ENCODE results near the gene CD300LF. TPM values are rescaled to one million over a fixed set of nuclear protein-coding genes. Genes with fewer than 3 reads are reported as not detected.

CD300LF gene
- total RNA-seq, 1 experiment from 2014 or later = 2.4 TPM

DNA sequence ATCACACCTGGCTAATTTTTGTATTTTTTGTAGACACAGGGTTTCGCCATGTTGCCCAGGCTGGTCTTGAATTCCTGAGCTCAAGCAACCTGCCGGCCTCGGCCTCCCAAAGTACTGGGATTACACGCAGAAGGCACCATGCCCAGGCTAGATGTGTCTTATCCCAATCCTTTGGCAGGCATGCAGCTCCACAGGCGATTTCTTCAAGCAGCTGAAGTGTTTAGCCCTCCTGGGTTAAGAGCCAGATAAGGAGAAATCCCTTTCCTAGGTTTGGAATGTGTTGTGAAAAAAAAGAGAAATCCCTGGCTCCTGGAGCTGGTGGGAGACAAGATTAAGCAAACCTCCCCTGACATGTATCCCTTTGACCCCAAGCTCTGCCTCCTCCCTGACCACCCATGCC is 33.7 kb upstream of the CD300LF start:
- Histone ChIP-seq H3K36me3 (ENCODE audit: control insufficient read depth, insufficient read depth, low read length) (peaks cover 4% of the 10 kb centered on the region; the same call in 1 of the 2 replicates), H3K9me3 (no peaks in the 10 kb centered on the region), H3K27me3 (replicated peaks; ENCODE audit: control insufficient read depth, insufficient read depth, low read length) (no peaks in the 10 kb centered on the region), H3K4me1 (peaks cover 44% of the 10 kb centered on the region), H3K4me3 (ENCODE audit: low read depth, low read length) (no peak overlapping the region)
- ChIA-PET CTCF (interaction anchor here (0.6 to 8.1 kb wide), 12 partner anchors 10 to 127 kb away, joined by 3 to 102 read pairs (median 13); partner anchors contain the start of genes FDXR, NAT9 and RAB37), POLR2A (interaction anchor here (0.6 to 1.4 kb wide), 5 partner anchors 10 to 159 kb away, joined by 3 to 4 read pairs (median 3); partner anchors contain the start of gene FDXR)
- Mint-ChIP-seq H3K27ac (ENCODE audit: unreplicated experiment) (peak overlapping the region; percentile 73), H3K4me3 (ENCODE audit: unreplicated experiment) (peak overlapping the region; percentile 98), H3K27me3 (ENCODE audit: insufficient read depth, unreplicated experiment) (no peaks in the 10 kb centered on the region), H3K9me3 (ENCODE audit: unreplicated experiment) (no peaks in the 10 kb centered on the region), H3K4me1 (ENCODE audit: low read depth, unreplicated experiment) (peaks cover 41% of the 10 kb centered on the region), H3K36me3 (ENCODE audit: insufficient read depth, unreplicated experiment) (peaks cover 32% of the 10 kb centered on the region)
- no peak for TF ChIP-seq CTCF (IDR thresholded peaks at IDR 0.05; ENCODE audit: insufficient read depth in 1 of 2, low read depth in 1 of 2, low read length in 1 of 2, severe bottlenecking in 1 of 2, unreplicated experiment in 1 of 2)
- BruUV-seq (replicated peaks) = no TSS peak
- no peak for DNase-seq
- intact Hi-C loops (cut with micrococcal nuclease; ENCODE audit: unreplicated experiment) = loop anchor here (5.0 kb wide), 1 partner anchor 206 kb away; no protein-coding TSS in a partner anchor

DNA sequence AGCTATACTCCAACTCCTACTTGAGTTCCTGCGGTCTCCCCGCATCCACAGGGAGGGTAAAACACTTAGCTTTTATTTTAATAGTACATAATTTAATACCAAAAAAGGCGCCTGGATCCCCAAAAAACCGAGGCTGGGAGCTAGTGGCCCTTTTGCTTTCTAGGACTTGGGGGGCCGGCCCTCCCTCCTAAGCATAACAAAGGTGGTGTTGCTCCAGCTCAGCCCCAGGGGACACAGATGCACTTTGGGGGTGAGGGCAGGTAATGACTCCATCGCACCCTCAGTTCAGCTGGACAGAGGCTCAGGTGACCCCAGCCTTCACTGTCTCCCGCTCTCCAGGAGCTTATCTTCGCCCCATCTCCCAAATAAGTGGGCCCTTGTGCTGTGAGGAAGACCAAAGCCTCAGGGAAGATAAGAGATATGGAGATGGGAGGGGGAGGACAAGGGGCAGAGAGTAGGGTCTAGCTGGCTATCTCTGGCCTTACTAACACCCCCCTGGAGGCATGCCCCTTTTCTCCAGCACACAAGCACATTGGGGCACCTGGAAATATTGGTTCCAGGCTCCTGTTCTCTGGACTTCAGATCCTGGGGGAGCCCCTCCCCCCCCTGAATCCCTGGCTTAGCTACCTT is 32.9 kb upstream of the CD300LF start:
- H3K9me3 Mint-ChIP-seq (ENCODE audit: unreplicated experiment) = no peaks in the 10 kb centered on the region
- peaks cover 34% of the 10 kb centered on the region for H3K4me1 Mint-ChIP-seq (ENCODE audit: low read depth, unreplicated experiment)
- no peaks in the 10 kb centered on the region for H3K27me3 Mint-ChIP-seq (ENCODE audit: insufficient read depth, unreplicated experiment)
- ChIA-PET POLR2A (interaction anchor here (0.7 to 1.4 kb wide), 4 partner anchors 9 to 160 kb away, joined by 3 to 4 read pairs (median 3); partner anchors contain the start of gene FDXR), CTCF (interaction anchor here (0.6 to 8.1 kb wide), 16 partner anchors 9 to 120 kb away, joined by 3 to 102 read pairs (median 6); partner anchors contain the start of genes NAT9 and RAB37)
- Histone ChIP-seq H3K36me3 (ENCODE audit: control insufficient read depth, insufficient read depth, low read length) (peaks cover 4% of the 10 kb centered on the region; the same call in 1 of the 2 replicates), H3K9me3 (no peaks in the 10 kb centered on the region), H3K4me1 (peaks cover 37% of the 10 kb centered on the region), H3K27me3 (replicated peaks; ENCODE audit: control insufficient read depth, insufficient read depth, low read length) (no peaks in the 10 kb centered on the region), H3K4me3 (ENCODE audit: low read depth, low read length) (no peak overlapping the region)
- DNase-seq = no peak
- BruUV-seq (replicated peaks) = no TSS peak
- H3K36me3 Mint-ChIP-seq (ENCODE audit: insufficient read depth, unreplicated experiment) = peaks cover 24% of the 10 kb centered on the region
- TF ChIP-seq CTCF (IDR thresholded peaks at IDR 0.05; ENCODE audit: insufficient read depth in 1 of 2, low read depth in 1 of 2, low read length in 1 of 2, severe bottlenecking in 1 of 2, unreplicated experiment in 1 of 2) = no peak
- intact Hi-C loops (cut with micrococcal nuclease; ENCODE audit: unreplicated experiment) = loop anchor here (2.0 to 5.0 kb wide), 3 partner anchors 89 to 207 kb away; no protein-coding TSS in a partner anchor
- H3K4me3 Mint-ChIP-seq (ENCODE audit: unreplicated experiment) = no peak overlapping the region
- no peak overlapping the region for H3K27ac Mint-ChIP-seq (ENCODE audit: unreplicated experiment)

DNA sequence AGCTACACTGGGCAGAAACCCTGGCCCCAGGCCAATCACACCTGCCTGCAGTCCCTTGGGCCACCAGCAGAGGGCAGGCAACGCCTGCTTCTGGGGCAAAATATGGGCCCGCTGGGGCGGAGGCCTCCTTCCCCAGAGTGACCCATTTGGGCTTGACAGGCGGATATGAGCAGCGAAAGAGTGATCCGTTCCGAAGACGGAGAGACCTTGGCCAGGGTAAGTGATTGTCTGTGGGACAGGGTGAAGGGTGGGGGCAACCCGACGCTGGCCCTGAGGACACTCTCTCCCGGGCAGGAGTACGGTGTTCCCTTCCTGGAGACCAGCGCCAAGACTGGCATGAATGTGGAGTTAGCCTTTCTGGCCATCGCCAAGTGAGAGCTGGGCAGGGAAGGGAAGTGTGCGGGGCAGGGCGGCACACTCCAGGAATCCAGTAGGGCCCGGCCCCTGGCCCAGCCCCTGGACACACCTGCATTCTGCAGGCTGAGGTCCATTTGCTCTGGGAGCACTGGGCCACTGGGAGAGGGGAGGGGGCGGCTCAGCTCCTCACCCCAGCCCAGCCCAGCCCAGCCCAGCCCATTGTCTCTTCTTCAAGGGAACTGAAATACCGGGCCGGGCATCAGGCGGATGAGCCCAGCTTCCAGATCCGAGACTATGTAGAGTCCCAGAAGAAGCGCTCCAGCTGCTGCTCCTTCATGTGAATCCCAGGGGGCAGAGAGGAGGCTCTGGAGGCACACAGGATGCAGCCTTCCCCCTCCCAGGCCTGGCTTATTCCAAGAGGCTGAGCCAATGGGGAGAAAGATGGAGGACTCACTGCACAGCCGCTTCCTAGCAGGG is 32.2 kb upstream of the CD300LF start:
- BruUV-seq (replicated peaks) = no TSS peak

More for the DNA sequence above, 32.2 kb upstream of the CD300LF start:
- H3K27ac Mint-ChIP-seq (ENCODE audit: unreplicated experiment) = peak overlapping the region; percentile 60
- Histone ChIP-seq H3K9me3 (no peaks in the 10 kb centered on the region), H3K4me1 (peaks cover 37% of the 10 kb centered on the region), H3K27me3 (replicated peaks; ENCODE audit: control insufficient read depth, insufficient read depth, low read length) (no peaks in the 10 kb centered on the region), H3K4me3 (ENCODE audit: low read depth, low read length) (no peak overlapping the region), H3K36me3 (ENCODE audit: control insufficient read depth, insufficient read depth, low read length) (peaks cover 2% of the 10 kb centered on the region; the same call in 1 of the 2 replicates)
- CTCF ChIA-PET = interaction anchor here (0.6 to 8.1 kb wide), 20 partner anchors 8 to 614 kb away, joined by 3 to 102 read pairs (median 7); partner anchors contain the start of genes NAT9 and RAB37
- peak overlapping the region; percentile 43 for H3K4me3 Mint-ChIP-seq (ENCODE audit: unreplicated experiment)
- intact Hi-C loops (cut with micrococcal nuclease; ENCODE audit: unreplicated experiment) = loop anchor here (1.0 to 5.0 kb wide), 5 partner anchors 25 to 207 kb away; no protein-coding TSS in a partner anchor
- peak; percentile 83 to 95 for DNase-seq
- TF ChIP-seq CTCF (IDR thresholded peaks at IDR 0.05; ENCODE audit: insufficient read depth in 1 of 2, low read depth in 1 of 2, low read length in 1 of 2, severe bottlenecking in 1 of 2, unreplicated experiment in 1 of 2) = peak; percentile 99
- peaks cover 28% of the 10 kb centered on the region for H3K4me1 Mint-ChIP-seq (ENCODE audit: low read depth, unreplicated experiment)
- no peaks in the 10 kb centered on the region for H3K27me3 Mint-ChIP-seq (ENCODE audit: insufficient read depth, unreplicated experiment)
- peaks cover 17% of the 10 kb centered on the region for H3K36me3 Mint-ChIP-seq (ENCODE audit: insufficient read depth, unreplicated experiment)
- no peaks in the 10 kb centered on the region for H3K9me3 Mint-ChIP-seq (ENCODE audit: unreplicated experiment)
- POLR2A ChIA-PET = interaction anchor here (0.5 to 0.6 kb wide), 2 partner anchors 38 kb away, joined by 4 read pairs; no protein-coding TSS in a partner anchor
